ENCODE data around the gene PLA2G12B.

Gene PLA2G12B

DNA sequence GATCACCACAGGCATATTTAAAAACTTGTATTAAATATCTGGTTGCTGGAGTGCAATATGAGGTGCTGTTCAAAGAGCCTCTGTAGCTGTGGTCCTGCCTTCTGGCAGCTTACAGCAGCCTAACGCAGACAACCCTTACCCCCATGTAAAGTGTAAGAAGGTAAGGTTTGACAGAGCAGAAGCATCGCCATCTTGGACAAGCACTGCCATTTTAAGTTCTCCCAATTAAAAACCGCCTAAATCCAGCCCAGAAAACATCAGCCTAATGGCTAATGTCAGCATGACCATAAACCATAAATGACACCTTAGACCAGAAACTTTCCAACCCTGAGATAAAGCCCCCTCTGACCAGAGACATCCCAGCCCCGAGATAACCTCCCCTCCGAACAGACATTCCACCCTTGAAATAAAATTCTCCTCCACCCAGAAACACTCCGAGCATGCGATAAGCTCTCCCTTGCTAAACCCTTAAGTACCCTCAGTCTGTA is 66.4 kb downstream of the PLA2G12B start:
- DNase-seq: no peak

DNA sequence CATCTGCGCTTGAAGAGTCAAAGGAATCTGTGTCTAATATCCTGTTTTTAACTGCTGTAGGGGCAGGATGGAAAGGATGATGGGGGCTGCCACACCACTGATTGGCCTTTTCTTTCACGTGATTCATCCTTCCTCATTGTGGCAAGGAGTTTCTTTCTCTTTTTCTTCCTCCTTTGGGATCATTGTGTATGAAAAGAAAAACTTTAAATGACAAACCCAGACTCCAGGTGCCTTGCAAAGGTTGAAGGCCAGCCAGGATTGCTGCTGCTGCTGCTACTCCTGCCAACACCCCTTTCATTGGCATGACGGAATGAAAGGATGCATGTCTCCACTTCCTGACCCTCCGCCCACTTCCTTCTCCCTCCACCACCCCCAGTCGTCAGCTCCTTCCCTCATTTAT is 67.6 kb downstream of the PLA2G12B start:
- peak; percentile 65 for DNase-seq

DNA sequence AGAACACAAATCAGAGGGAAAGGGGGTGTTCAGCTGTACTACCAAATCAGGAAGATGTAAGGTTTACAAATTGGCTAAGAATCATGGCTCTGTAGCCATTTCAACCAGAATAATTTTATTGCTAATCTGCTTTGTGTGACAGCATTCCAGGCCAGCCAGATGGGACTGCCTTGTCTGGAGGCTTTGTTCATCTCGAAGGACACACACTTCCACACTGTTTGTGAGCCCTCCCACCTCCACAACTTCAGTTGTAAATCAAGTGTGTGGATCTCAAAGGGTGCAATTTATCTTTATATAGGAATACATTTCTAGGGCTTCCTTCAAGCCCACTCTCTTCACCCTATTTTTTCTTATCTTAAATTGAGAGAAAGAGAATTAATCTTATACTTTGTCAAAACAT is 68.0 kb downstream of the PLA2G12B start:
- DNase-seq: no peak

DNA sequence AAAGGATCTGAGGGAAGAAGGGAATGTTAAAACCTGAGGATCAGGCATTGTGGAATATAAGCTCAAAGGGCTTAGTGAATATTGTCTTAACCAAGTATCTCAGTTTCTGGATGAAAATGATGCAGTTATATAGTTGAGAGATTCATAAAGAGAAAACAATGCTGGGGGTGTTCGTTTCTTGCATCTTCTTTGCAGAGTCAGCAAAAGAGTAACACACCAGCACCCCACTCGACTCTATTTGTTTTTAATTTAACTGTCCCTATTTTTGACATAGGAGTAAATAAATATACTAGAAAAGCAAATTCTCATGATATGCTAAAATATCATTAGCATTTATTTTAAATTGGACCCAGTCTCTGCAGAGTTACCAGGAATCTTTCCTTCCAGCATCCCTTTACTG is 68.7 kb downstream of the PLA2G12B start:
- no peak for DNase-seq
